ENCODE measurements around the gene ZNF385C.

The ZNF385C gene

DNA sequence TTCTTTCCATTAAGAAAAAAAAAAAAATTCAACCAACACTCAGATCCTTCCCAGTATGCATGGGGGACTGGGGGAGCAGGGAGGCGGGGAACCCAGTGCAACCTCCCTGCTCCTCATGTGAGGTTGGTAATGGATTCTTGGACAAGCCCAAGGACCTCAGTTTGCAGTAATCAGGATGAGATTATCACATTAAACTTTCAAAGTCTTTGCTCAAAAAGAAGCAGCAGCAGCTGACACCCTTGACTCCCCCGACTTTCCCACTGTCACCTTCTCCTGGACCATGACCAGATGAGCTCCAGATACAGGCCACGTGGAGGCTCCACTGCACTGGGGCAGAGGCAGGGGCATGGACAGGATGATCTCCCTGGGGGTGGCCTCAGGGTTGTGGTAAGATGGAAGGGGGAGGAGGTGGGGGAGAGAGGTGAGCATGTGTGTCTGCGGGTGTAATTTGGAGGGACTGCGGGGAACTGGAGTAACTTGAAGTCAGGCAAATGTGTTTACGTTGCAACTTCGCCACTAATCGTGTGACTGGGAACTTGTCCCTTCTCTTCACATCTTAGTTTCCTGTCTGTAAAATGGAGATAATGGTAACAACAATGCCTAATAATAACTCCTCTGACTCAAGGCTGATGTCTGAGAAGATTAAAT, 19.8 kb downstream of the ZNF385C start:
- DNase-seq (ENCODE audit: low read depth in 2 of 2) = no peak

DNA sequence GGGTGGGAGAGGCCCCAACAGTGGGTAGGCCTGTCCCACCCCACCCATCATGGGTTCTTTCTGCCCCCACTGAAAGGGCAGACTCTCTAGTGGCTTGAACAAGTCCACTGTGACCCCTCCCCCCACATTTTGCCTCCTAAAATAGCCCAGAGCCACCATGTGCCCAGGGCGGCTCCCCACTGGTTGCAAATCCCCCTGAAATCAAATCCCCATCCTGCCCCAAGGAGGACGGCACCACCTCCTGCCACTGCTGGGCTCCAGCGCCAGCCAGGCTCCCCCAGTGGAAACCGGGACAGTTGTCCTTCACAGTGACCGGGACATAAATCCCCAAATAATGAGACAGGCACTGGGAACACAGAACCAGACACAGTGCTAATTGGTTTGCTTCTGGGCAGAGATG, 20.5 kb downstream of the ZNF385C start:
- no peak for DNase-seq (ENCODE audit: low read depth in 2 of 2)

DNA sequence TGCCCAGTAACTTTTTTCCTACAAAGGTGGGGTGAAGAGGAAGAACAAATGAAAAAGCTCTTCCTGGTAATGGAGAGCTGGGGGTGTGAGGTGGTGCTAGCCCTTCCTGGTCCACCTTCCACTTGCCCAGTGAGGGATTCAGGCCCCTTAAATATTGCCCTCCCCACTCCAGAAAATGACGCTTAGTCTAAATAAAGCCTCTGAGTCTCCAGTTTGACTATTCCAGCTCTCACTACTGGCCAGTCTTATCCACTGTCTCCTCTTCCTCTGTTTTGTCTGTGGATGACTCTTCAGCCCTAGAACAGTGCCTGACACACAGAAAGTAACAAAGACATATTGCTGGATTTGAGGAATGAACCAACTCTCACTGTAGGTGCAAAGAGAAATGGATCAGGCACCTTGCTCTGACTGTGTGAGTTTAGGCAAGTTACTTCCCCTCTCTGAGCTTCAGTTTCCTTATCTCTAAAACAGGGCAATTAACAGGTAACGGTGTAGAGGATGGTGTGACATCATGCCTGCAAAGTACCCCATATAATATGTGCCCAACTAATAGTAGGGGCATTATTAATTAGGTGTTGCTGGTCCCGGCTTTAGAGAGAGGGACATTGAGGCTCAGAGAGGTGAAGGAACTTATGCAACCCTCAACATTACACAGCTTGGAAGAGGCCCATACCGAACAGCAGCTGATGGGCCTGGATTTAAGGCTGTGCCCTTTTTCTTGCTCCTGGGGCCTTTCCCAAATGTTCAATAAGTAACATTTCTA, 21.3 kb downstream of the ZNF385C start:
- DNase-seq (ENCODE audit: low read depth in 2 of 2) = no peak

DNA sequence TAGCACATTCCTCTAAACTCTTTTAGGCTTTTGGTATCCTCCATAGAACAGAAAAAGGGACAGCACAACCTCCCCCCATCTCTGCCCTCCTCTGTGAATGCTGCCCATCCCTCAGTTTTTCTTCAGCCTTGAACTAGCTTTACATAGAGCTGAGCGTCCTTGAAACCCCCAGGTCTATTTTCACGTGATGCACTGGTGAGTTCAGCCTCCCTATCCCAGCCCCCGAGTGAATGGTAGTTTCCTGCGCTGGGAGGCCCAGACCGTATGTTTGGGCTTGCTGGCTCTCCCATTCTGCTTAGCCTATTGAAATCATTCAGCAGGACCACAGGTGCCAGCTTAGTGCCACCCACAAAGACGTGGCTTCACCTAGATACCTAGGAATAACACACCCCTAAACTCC, 22.5 kb downstream of the ZNF385C start:
- DNase-seq (ENCODE audit: low read depth in 2 of 2) = no peak

DNA sequence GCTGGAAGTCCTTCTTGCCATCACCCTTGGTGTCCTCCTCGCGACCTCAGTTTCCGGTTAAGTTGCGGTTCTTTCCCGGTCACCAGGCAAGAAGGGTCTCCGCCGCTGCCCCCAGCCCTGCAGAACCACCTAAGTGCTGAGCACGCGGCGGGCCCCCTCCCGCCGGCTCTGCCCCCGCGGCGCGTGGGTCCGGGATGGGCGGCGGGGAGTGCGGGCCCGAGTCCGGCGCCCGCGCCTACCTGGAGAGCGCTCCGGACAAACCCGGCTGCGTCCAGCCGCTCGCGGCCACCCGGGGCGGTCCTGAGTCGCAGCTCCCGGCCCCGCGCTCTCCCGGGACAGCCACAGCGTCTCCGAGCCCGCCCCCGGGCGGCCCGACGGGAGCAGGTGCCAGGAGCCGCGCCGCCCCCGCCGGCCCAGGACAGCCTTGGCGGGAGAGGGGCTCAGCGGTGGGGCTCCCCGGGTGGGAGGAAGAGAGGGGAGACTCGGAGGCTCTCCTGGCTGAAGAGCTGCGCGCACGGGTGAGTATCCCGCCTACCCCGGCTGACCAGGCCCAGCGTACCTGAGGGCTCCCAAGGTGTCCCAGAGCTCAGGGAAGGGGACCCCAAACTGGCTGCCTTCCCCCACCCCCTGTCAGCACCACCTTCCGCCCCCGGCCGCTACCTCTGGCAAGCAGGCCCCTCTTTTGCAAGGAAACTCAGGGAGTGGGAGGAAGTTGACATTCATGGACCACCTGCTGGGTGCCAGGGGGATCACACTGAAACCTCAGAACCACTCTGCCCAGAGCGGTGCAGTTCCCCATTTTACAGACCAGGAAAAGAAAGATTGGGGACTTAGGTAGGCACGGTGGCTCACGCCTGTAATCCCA, 25.7 kb downstream of the ZNF385C start:
- no peak for DNase-seq (ENCODE audit: low read depth in 2 of 2)

DNA sequence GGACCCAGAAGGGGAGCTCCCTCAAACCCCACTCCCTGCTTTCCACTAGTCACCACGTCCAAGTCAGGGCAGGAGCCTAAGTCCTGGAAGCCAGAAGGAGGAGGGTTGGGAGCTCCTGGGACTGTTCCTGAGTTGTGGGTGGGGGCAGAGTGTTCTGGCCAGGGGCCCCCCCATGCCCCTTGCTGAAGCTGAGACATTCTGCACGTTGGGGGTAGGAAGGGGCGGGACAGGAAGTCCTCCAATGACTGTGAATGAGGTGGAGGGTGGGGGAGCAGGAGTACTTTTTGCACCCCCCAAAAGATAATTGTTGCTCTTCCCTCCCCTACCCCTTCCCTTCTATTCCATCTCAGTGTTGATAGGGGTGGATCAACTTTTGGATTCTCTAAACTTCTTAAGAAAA, 26.5 kb downstream of the ZNF385C start:
- no peak for DNase-seq (ENCODE audit: low read depth in 2 of 2)

DNA sequence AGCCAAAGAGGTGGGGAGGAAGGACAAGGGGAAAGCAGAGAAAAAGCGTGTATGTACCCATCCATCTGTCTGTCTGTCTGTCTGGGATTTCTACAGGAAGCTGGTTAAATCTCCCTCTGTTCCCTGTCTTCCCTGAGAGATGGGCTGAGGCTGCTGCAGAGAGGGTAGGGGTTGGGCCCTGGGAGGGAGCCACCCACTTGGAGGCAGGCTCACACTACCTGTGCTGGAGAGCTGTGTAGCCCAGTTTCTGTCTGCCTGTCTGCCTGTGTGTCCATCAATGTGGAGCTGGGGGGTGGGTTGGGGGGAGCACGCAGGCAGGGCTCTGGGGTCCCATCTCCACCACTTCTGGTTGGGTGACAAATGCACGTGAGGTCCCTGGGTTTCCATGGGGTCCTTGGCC, 29.3 kb downstream of the ZNF385C start:
- no peak for DNase-seq (ENCODE audit: low read depth in 2 of 2)

DNA sequence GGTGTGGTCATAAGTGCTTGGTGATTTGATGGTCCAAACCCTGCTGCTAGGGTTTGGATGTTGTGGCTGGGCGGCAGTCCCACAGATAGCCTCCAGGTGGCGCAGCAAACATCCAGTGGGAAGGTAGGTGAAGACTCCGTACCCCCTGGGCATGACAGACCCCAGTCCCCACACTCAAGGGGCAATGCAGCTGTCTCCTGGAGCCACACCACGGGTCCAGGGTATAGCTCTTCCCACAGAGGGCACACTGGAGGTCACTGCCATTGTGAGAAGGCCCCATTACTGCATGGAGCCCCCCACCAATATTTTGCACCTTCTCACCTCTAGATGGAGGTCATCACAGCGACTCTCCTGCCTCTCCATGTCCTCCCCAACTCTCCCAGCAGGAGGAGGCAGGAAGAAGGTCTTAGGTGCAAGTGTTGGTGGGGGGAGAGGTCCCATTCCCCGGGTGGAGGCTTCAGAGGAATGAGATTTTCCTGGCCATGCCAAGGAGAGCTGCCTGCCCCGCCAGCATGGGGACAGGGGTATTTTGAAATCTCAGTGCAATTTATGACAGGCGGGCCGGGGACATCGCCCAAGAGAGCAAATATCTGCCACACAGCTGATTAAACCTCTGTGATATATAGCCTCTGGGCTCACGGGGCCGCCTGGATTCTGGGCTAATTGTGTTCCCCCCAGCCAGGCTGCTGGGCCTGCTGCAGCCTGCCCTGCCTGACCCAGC, 30.7 kb downstream of the ZNF385C start:
- DNase-seq (ENCODE audit: low read depth in 2 of 2) = peak; percentile 31 to 42

DNA sequence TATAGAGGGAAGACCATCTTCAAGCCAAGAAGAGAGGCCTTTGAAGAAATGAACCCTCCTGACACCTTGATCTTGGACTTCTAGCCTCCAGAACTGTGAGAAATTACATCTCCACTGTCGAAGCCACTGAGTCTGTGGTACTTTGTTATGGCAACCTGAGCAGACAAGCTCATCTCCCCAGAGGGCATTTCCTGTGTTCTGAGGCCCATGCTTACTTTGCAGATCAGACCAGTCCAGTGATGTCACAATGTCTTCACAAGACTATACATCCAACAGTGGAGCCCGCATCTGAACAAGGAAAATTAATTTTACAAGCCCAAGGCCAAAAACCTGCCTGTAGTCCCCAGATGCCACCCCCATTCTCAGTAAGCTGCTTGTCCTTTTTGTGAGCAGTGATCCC, 33.1 kb downstream of the ZNF385C start:
- no peak for DNase-seq (ENCODE audit: low read depth in 2 of 2)

DNA sequence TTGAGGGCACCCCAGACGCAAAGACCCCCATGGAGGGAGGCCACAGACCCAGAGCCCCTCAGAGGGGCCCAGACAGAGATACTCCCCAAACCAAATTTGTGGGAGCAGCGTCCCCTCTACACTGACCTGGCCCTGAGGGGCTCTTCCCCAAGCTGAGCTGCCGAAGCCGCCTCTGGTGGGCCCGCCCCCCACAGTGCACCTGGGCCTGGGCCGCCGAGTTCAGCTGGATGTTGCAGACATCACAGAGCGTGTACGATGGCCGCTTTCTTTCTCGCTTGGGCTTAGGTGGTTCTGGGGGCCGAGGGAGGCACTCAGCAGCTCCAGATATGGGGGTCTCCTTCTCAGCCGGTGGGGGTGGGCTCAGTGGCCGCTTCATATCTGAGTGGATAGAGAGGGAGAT, 35.6 kb downstream of the ZNF385C start:
- no peak for DNase-seq (ENCODE audit: low read depth in 2 of 2)

DNA sequence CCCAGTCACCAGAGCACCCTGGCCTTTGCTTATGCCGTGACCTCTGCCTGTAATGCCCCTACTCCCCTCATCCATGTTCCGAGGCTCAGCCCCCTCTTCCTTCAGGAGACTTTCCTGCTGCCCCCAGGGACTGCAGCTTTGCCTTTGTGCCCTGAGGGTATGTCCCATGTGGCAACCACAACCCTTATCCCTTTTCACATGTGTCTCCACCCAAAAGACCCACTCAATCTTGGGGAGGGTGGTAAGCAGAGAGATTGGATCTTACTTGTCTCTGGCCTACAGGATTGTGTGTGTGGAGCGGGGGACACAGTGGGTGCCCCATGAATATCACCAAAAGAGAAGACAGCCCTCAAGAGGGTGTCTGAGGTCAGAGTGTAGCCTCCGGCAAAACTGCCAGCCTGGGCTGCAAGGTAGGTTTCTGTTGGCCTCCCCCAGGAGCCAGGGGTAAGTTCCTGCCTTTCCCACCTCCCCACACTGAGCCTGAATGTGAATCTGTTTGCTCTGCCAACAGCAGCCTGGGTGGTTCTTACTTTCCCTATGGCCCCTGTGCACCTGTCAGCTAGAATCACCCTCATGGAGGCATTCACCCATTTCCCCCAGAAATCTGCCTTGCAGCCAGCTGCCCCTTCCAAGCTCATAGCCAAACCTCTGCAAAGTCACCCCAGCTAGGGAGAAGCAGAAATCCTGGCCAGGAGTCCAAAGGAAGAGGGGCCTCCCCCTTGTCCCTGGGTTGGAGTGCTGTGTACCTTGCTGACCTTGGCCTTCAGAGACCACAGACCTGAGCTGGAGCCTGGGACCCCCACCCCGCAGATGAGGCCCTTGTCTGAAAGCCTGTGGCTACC, 36.4 kb downstream of the ZNF385C start:
- DNase-seq (ENCODE audit: low read depth in 2 of 2) = no peak

DNA sequence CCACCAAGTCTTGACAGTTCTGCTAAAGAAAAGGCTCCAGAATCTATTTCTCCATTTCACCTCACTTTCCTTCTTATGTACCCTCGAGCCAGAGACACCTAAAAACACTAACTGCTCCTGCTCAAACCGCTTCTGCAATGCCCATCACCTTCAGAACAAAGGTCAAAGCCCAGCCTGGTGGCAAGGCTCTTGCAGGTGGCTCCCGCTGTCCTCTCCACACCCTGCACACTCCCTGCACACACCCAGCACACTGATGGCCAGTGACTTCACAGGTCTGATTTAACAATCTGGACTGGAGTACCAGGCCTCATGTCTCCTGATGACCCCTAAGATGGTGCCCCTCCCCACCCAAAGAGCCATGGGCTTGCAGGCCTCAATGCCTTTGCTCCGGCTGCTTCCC, 38.0 kb downstream of the ZNF385C start:
- no peak for DNase-seq (ENCODE audit: low read depth in 2 of 2)

DNA sequence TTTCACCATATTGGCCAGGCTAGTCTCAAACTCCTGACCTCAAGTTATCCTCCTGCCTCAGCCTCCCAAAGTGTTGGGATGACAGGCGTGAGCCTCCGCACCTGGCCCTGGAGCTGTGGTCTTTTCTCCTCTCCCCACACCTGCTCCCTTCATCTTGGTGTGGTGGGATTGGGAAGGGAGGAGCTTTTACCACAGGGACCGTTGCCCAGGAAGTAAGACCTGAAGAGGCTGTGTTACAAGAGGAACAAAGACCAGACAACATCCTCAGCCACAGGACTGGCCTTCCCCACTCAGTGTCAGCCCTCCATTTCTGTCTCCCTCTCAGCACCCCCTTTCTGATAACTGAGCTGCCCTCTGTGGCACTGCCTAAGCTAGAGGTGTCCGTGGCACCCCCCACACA, 38.5 kb downstream of the ZNF385C start:
- DNase-seq (ENCODE audit: low read depth in 2 of 2) = no peak

DNA sequence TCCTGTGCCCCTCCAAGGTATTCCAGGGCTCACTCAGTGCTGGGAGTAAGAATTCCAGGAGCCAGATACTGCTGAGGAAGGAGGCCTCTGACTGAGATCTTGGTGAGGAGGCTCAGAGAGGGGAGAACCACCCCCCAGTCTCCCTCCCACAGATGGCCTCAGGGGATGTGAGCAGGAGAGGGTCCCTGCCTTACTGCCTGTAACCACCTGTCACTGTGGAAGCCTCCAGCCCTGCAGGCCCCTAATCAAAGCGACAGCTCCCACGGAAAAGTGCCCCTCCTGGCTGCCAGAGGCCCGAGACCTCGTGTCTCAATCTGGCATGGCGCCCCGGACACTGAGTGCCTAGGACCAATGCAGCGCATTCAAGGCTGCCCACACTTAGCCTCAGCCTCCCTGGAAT, 40.2 kb downstream of the ZNF385C start:
- DNase-seq (ENCODE audit: low read depth in 2 of 2) = no peak

DNA sequence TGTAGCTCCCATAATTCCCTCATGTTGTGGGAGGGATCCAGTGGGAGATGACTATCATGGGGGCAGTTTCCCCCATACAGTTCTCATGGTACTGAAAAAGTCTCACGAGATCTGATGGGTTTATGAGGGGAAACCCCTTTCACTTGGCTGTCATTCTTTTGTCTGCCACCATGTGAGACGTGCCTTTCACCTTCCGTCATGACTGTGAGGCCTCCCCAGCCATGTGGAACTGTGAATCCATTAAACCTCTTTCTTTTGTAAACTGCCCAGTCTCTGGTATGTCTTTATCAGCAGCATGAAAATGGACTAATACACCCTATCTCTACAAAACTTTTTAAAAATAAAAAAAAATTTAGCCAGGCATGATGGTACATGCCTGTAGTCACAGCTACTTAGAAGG, 41.6 kb downstream of the ZNF385C start:
- DNase-seq (ENCODE audit: low read depth in 2 of 2) = no peak

DNA sequence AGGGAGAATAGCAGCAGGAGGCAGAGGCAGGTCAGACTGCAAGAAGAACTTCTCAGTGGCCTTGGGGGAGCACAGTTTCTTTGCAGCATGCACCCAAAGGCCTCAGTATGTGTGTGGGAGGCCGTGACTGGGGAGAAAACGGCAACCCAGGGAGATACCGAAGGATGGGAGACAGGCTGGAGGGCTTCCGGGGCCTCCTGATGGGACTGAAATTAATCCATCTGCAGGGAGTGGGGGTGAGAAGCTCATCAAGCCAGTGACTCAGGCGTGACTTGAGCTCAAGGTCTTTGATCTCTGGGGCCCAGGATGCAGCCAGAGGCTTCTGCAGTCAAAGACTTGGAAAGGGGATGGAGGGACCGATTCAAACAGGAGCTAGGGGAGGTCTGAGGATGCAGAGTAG, 42.8 kb downstream of the ZNF385C start:
- no peak for DNase-seq (ENCODE audit: low read depth in 2 of 2)

DNA sequence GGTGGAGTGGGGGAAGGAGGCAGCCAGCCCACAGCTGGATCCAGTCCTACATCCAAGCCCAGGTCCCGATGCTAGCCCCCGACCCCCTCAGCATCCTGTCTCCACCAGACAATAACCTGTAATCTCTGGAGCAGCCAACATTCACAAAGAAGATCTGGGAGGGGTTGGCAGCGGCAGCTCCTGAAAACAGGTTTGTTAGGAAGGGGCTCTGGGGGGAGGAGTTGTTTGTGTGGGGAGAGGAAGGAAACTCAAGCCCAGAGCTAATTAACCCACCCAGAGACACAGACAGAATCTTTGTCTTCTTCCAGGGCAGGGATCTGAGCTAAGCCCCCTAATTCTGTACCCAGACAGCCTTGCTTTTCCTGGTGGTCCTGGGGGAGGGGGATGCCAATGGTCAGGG, 43.2 kb downstream of the ZNF385C start:
- DNase-seq (ENCODE audit: low read depth in 2 of 2) = no peak

DNA sequence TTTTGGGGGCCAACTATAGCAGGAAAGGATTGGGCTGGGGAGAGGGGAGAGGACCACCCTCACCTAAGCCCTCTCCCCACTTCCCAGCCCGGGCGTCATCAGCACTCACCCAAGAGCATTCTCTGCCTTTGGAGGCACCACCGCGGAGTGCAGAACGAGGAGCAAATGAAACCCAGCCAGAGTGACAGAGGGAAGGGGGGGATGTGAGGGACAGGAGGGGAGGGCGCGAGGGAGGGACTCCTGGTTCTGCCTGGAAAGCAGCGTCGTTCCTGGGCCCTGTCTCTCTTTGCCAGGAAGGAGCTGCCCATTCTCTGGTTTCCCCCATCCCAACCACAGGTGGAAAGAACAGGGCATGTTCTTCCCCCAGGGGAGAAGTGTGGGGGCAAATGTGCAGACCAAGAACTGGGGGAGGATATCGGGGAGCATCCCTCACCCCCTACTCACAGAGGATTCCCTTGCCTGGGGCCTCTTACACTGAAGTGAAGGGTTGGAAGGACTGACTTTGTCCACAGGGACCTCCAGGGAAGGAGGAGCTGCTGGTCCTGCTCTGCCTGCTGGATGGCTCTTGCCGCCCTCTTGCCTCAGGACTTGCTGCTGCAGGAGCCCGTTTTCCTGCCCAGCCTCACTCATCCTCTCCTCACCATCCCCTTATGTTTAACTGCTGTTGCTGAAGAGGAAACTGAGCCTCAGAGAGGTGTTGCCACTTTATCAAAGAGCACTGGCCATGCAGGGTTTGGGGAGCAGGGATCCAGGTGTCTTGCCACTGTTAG, 44.4 kb downstream of the ZNF385C start:
- DNase-seq (ENCODE audit: low read depth in 2 of 2) = no peak

DNA sequence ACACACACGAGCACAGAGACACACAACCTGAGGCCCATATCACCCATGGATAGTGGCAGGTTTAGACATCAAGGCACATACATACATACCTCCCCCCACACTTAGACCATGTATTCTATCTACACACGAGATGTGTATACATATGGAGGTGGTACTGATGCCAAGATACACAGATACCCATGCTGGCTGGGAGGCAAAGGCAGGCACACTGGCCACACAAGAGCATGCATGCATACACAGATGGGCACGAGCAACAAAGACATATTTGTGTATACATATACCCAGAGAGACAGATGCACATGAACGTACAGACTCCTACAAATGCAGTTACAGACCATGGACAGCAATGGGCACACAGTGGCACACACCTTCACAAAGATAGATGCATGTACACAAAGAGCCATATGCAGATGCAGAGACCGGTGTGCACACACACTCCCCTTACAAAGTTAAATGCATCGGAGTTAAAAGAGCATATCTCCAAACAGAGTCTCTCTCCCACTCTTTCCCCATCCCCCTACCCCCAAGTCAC, 45.9 kb downstream of the ZNF385C start:
- DNase-seq (ENCODE audit: low read depth in 2 of 2) = no peak

DNA sequence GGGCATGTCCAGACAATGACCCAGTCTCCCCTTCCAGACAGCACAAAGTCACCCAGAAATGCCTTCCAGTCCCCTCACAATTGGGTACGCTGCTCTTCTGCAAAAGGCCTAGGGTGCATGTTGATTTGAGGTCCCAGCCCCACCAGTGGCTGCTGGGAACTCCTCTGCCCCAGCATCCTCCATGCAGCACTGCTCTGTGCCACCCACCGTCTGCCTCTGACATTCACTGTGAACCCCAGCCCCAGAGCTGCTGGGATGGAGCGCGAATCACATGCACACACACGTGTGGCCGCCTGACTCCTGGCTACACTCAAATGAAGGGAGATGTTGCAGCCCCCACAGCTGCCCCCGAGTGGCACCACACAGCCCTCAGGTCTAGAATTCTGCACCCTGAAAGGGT, 46.6 kb downstream of the ZNF385C start:
- no peak for DNase-seq (ENCODE audit: low read depth in 2 of 2)
